ENCODE results near the gene CDK15.

- TF ChIP-seq POLR2A (IDR thresholded peaks at IDR 0.05; ENCODE audit: low read depth, low read length) (no peak), POLR2AphosphoS5 (IDR thresholded peaks at IDR 0.05; ENCODE audit: low read depth, low read length) (no peak)
These were observed 46.8 kb upstream of the CDK15 start for GRCh38 chr2:201759567-201759966.
